ENCODE measurements around the gene MICU1.
"Not testable (repeated sequence)": the region's sequence is repeated elsewhere in the genome, so short reads cannot be mapped to it uniquely, and the experiment has no call there.

The MICU1 gene

DNA sequence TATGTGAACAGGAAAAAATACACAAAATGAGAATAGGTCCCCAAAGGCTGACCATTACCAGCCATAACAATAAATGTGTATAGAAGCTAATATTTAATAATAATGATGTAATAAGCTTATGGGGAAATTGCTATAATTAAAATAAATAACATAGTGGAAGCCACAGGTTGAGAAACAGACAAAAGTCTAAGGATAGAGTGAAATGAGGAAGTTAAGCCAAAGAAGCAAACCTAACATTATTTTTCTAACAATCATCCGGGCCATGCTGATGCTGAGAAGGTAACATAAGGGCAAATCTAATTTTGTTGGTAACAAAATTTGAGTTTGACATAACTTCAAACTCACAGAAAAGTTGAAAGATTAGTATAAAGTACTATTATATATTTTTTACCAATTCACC is 115.9 kb downstream of the MICU1 start:
- no peak for DNase-seq
- intact Hi-C loops (cut with DNase I) = no loop called here

DNA sequence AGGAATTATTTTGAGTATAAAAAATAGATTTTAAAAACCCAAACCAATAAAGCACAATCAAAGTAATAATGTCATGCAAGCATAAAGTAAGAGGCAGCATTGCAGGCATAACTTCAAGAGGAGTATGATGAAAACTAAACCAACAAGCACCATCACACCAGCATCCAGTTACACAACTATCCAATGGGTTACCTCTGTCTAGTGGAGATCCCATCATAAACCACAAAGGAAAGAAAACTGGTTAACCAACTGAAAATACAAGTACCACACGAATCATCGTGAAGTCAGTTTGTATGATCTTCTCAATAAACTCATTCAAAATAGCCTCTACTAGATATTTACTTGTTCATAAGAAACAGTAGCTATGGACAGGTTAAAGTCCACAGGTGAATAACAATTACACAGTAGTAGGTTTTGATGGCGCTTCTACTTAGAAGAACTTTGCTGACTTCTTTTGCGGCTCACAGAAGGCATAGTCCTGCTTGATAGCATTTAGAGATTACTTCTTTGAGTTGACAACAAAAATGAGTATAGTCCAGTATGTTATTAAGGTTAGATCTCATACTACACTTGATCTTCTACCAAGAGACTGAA is 116.6 kb downstream of the MICU1 start:
- DNase-seq = no peak
- intact Hi-C loops (cut with DNase I) = no loop called here

DNA sequence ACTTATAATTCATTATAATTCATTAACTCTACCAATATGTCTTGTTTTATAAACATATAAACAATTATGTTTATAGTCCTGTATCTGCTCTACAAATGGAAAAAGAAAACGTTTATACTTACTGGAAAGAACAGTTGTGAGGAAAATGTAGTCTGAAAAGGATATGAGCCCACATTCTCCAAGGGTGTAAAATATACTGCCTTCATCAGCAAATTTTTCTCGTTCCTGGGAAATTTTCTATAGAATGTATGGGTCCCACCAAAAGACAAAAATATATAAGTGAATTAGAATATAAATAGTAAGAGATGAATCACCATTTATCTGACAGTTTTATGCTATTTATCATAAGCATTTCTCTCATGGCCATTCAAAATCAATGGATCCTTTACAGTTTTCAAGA is 117.8 kb downstream of the MICU1 start:
- intact Hi-C loops (cut with DNase I) = no loop called here
- no peak for DNase-seq

DNA sequence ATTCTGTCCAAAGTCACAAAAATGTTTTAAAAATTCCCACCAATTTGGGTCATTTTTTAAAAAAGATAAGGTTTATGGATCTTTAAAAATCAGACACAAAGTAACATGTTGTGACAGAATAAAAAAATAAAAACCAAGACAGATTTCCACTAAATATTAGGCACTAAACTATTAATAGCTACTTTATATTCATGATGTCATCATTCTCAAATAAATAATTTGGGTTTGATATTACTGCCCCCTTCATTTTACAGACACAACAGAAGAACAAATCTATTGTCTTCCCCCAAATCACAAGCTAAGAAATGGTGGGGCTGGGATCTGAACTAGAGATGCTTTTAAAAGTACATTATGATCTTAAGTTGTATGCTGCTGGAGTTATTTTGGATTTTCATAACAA is 119.4 kb downstream of the MICU1 start:
- intact Hi-C loops (cut with DNase I) = no loop called here
- DNase-seq = no peak

DNA sequence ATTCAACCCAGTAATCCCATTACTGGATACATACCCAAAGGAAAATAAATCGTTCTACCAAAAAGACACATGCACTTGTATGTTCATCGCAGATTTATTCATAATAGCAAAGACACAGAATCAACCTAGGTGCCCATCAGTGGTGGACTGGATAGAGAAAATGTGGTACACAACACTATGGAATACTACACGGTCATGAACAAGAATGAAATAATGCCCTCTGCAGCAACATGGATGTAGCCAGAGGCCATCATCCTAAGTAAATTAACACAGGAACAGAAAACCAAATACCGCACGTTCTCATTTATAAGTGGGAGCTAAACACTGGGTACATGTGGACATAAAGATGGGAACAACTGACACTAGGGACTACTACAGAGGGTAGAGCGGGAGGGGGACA is 120.4 kb downstream of the MICU1 start:
- intact Hi-C loops (cut with DNase I) = no loop called here
- no peak for DNase-seq

DNA sequence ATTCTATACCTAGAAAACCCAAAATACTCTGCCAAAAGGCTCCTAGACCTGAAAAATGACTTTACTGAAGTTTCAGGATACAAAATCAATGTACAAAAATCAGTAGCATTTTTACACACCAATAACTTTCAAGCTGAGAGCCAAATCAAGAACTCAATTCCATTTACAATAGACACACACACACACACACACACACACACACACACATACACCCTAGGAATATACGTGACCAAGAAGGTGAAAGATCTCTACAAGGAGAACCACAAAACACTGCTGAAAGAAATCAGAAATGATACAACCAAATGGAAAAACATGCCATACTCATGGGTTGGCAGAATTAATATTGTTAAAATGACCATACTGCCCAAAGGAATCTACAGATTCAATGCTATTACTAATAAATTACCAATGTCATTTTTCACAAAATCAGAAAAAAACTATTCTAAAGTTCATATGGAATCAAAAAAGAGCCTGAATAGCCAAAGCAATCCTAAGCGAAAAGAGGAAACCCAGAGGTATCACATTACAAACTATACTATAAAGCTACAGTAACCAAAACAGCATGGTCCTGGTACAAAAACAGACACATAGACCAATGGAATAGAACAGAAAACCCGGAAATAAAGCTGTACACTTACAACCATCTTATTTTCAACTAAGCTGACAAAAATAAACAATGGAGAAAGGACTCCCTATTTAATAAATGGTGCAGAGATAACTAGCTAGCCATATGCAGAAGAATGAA is 122.0 kb downstream of the MICU1 start:
- no peak for DNase-seq
- intact Hi-C loops (cut with DNase I) = no loop called here

DNA sequence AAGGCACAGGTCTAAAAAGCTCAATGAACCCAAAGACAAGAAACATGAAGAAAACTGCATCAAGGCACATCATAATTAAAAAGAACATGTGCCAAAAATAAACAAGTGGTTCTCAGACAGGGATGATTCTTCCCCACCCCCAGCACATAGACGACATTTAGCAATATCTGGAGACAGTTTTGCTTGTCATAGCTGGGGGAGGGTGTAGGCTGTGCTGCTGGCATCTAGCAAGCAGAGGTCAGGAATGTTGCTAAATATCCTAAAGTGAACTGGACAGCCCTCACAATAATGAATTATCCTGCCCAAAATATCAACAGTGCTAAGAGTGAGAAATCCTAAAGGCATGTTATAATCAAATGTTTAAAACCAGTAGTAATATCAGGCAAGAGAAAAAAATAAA is 122.6 kb downstream of the MICU1 start:
- DNase-seq = no peak
- intact Hi-C loops (cut with DNase I) = no loop called here

DNA sequence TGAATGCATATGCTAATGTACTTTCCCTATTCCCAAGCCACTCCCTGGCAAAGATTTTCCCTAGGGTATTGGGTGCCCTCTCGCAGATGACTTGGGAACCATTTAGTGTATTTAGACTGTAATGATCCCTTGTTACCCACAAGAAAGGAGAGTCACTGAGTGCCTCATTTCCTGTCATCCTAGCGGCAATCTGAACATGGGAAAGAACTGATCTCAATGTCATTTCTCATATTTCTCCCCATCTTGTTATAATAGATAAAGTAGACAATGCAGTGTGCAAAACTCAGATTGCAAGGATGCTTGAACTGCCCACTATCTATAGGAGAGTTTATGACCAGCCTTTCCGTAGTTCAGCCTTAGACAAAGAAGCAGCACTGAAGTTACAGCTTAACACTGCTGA is 123.3 kb downstream of the MICU1 start:
- intact Hi-C loops (cut with DNase I) = no loop called here
- no peak for DNase-seq

DNA sequence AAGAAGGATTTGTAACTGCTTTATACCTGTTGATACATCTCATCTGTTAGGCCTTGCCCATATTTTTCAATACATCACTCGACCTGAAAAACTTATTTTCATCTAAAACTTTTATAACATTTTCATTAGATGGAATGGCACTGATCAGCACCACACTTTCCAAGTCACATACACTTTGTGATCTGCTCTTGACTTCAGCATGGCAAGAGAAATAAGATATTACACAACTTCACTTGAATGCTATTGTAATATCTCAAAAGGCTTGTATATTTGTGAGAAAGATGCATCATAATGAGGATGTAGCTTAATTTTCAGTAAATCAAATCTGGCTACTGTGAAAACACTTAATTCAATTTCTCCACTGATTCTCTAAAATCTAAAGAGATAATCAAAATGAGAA is 126.2 kb downstream of the MICU1 start:
- intact Hi-C loops (cut with DNase I) = no loop called here
- no peak for DNase-seq

DNA sequence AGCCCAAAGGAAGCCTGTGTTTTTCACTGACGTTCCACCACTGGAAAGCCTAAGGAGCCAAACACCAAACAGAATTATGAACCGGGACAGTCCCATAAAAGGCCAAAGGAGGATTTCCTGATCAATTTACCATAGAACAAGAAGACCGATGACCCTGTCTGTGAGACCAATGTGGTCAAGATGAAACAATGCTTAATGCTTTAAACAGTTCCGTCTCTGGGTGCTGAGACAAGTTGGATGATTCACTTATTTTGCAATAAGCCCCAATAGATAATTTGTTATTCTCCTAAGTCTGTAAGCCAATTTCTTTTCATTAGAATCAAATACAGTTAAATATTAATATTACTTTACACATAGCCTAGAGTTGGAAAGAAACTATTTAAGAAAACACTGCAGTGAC is 134.9 kb downstream of the MICU1 start:
- intact Hi-C loops (cut with DNase I) = no loop called here
- DNase-seq = no peak

DNA sequence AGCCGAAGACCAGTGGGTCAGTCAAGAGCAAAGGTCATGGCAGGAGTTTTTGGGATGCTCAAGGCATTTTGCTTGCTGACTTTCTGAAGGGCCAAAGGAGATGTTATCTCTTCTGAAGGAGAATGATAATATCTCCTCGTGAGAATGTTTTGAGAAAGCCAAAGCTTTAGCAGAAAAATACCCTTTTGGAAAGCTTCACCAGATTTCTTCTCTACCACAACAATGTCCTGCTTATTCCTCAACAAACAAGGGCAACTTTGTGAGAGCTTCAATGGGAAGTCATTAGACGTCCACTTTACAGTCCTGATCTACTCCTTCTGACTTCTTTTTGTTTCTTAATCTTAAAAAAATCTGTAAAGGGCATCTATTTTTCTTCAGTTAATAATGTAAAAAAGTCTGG is 138.4 kb downstream of the MICU1 start:
- intact Hi-C loops (cut with DNase I) = no loop called here
- no peak for DNase-seq

DNA sequence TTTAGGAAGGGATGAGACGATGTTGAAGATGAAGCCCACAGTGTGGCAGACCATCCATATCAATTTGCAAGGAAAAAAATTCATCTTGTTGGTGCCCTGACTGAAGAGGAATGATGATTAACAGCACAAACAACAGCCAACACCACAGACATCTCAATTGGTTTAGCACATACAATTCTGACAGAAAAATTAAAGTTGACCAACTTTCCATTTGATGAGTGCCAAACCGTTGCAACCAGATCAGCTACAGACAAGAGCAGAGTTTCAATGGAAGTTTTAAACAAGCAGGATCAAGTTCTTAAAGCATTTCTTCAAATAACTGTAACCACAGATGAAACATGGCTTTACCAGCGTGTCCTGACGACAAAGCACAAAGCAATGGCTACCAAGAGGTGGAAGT is 138.8 kb downstream of the MICU1 start:
- no peak for DNase-seq
- intact Hi-C loops (cut with DNase I) = no loop called here

DNA sequence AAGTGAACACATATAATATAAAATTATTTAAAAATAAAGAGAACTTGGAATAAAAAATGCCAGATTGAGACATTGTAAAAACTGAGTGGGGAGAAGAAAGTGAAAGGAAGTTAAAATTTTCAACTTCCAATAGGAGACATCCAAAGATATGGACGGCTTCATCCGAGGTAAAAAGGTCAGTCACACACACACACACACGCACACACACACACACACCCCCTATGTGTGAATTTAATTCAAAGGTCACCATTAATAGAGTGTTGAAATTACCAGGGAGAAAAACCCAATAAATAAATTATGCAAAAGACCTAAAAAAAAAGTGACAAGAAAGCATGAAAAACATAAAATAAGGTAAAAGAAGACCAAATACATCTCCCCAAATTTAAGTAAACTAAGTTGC is 140.2 kb downstream of the MICU1 start:
- DNase-seq = no peak

DNA sequence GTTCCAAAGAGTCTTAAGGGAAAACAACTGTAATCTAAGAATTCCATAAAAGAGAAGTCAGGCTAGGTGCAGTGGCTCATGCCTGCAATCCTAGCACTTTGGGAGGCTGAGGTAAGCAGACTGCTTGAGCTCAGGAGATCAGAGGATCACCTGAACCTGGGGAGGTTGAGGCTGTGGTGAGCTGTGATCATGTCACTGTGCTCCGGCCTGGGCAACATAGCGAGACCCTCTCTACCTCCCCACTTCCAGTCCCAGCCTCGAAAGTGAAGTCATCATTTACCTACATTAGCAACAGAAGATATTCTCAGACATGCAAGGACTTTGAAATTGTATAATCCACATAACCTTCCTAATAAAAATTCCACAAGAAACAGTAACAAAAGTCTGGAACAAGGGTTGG is 141.4 kb downstream of the MICU1 start:
- no peak for DNase-seq
- intact Hi-C loops (cut with DNase I) = no loop called here

More for the DNA sequence above, 140.2 kb downstream of the MICU1 start:
- intact Hi-C loops (cut with DNase I) = no loop called here

DNA sequence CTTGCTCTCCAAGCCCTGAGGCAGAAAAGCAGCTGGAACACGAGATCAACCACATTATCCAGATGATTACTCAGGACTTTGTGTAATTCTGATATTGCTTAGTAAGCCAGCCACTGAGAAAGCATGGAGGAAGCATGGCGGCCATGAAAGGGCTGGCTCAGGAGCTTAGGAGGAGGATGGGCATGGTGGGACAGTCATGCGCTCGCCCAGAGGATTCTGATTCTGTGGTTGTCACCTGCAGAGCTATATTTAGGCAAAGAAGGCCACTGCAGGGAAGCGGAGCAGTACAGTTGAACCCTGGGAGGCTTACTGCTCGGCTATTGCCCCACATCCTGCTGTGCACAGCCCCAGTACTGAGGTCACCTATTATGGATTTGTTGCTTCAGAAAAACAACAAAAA is 142.4 kb downstream of the MICU1 start:
- DNase-seq = no peak
- intact Hi-C loops (cut with DNase I) = no loop called here

DNA sequence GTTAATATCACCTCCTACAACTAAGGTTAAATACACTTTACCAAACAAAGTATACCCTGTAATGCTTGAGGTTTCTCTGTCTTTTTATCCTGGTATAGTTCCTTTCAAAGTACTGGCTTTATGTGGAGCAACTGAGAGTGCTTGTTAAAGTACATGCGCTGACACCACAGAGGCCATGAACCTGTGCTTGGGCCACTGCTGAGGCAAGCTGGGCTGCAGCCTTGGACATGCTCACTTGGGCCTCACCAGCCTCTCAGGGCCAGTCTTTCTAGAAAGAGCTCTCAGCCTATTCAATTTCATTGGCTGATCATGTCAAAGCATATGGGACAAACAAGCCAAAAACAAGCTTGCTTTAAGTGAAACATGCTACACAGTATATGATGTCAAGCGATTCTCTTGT is 145.0 kb downstream of the MICU1 start:
- intact Hi-C loops (cut with DNase I) = no loop called here
- DNase-seq = no peak

DNA sequence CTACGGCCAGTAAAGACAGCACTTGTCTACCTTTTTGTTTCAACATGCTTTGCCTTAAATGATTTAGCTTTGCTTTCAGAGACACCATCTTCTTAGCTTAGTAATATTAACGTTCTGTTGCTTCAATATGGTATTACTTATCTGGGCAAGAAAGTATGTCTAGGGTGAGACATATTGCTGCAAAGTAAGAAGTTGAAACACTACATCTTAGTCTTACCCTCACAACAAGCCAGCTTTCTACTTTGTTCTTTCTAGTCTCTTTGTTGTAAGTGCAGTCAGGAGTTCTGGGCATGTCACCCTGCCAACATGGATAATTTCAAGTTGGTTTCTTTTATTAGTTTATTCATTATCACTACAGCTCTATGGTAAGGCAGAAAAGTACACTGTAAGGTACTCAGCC is 148.4 kb downstream of the MICU1 start:
- no peak for DNase-seq

DNA sequence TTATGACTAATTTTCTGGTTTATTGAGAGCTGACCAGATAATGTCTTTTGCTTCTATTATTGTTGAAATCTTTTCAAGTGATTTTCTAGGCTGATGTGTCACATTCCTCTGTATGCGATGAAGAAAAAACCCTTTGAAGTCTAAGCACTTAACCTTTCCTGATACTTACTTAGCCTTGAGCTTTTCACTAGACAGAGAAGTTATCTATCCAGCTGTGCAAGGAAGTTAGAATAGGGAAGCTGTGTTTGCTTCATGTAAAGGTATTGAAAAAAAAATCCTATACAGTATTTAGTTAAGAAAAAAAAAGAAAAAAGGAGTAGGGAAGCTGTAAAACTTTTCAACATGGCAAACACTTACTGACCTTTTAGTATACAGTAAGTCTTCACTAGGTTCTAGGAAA is 153.6 kb downstream of the MICU1 start:
- intact Hi-C loops (cut with DNase I) = no loop called here
- no peak for DNase-seq

More for the DNA sequence above, 148.4 kb downstream of the MICU1 start:
- intact Hi-C loops (cut with DNase I) = no loop called here

DNA sequence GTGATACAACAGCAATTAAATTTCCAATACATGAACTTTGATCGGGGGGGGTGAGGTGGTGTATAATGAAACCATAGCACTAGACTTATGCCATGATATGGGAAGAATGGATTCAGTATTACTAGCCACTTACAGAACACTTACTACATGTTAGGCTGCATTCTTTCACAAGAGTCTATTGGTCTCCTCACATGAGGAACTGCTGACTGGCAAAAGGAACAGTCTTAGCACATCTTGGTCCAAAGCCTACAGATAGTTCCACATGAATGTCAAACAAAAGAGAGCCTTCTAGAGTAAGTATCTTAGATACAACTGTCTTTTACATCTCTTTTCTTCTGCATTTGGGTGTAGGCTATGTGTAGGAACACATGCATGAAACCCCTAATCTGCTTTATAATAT is 155.2 kb downstream of the MICU1 start:
- no peak for DNase-seq
- intact Hi-C loops (cut with DNase I) = no loop called here

DNA sequence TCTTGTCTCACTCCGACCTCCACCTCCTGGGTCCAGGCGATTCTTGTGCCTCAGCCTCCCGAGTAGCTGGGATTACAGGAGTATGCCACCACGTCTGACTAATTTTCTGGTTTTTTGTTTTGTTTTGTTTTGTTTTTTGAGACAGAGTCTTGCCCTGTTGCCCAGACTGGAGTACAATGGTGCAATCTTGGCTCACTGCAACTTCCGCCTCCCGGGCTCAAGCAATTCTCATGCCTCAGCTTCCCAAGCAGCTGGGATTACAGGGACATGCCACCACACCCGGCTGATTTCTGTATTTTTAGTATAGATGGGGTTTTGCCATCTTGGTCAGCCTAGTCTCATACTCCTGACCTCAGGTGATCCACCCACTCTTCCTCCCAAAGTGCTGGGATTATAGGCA is 158.8 kb downstream of the MICU1 start:
- intact Hi-C loops (cut with DNase I) = not testable (repeated sequence)

DNA sequence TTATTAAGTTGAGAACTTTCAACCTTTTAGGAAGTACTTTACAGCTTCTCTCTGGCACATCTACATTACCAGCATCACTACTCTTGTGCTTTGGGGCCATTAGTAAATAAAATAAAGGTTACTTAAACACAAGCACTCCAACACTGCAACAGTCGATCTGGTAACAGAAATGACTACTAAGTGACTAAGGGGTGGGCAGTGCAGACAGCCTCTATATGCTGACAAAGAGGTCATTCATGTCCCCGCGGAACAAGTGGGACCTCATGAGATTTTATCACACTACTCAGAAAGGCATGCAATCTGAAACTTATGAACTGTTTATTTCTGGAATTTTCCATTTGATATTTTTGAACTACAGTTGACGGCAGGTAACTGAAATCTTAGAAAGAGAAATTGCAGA is 159.9 kb downstream of the MICU1 start:
- DNase-seq = no peak
- intact Hi-C loops (cut with DNase I) = no loop called here

More for the DNA sequence above, 158.8 kb downstream of the MICU1 start:
- DNase-seq = not testable (repeated sequence)

DNA sequence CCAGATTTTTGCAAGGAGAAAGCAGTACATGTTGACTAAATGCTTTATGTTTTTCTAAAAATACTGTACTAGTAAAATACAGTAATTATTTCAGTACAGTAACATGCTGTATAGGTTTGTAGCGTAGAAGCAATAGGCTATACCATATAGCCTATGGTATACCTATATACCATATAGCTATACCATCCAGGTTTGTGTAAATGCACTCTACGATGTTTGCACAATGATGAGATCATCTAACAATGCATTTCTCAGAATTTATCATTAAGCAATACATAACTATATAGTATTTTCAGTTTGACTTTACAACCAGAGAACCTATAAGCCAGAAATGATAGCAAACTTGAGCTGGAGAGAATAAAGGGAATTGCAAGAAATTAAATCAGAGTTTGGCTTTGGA is 161.4 kb downstream of the MICU1 start:
- intact Hi-C loops (cut with DNase I) = no loop called here
- DNase-seq = no peak

DNA sequence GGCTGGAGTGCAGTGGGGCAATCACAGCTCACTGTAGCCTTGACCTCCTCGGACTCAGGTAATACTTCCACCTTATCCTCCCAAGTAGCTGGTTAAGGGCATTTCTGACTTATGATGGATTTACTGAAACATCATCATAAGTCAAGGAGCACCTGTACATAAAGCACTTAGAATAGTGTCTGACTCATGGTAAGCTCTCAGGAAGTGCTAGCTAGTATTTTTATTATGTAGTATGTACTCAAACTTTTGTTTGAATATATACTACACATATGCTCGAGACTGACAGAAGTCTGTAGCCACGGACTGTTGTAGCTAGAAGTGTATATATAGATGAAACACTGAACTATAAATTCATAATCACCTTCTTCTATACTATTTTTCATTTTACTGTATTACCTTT is 163.6 kb downstream of the MICU1 start:
- intact Hi-C loops (cut with DNase I) = no loop called here

More for the DNA sequence above, 163.6 kb downstream of the MICU1 start:
- DNase-seq = no peak

Data from posterior cingulate gyrus (tissue), 11 donors.